OCI-LY7 (cell line): ENCODE results near the gene SIX6.

ENCODE experiments used
- CTCF ChIP-seq: fragments of 200-600 bp; sonication (generic); conservative IDR thresholded peaks from 2 replicates; pipeline ENCODE4 v1.5.1; 2014; ENCODE audit warnings: mild to moderate bottlenecking, antibody characterized with exemption, low read length, moderate library complexity, mixed read lengths
- EZH2phosphoT487 ChIP-seq: fragments of 200-600 bp; sonication (generic); IDR thresholded peaks from 2 replicates; pipeline ENCODE4 v1.6.1; 2018; ENCODE audit warnings: low read depth, borderline replicate concordance, mild to moderate bottlenecking, mixed run types, antibody characterized with exemption, low read length, moderate library complexity, mixed read lengths

GRCh38 chr14:60553808-60554207 is 44.9 kb downstream of the SIX6 start:
- TF ChIP-seq CTCF (no peak), EZH2phosphoT487 (no peak)
